GM21576 (cell line): ENCODE measurements around the gene KLK10.

ENCODE experiments used
- ATAC-seq: cut with Tn5 transposase; IDR thresholded peaks from one replicate; pipeline ENCODE4 v1.9.1; 2021; ENCODE audit warnings: mild to moderate bottlenecking, moderate library complexity; ENCODE audit not compliant: unreplicated experiment

The KLK10 gene

GRCh38 chr19:51019544-51019925, at the start of gene KLK10:
TSS of gene KLK10 (minus strand) at chr19:51019709. CDS start at chr19:51019130, 579 bp downstream.
- ATAC-seq = no peak

DNA sequence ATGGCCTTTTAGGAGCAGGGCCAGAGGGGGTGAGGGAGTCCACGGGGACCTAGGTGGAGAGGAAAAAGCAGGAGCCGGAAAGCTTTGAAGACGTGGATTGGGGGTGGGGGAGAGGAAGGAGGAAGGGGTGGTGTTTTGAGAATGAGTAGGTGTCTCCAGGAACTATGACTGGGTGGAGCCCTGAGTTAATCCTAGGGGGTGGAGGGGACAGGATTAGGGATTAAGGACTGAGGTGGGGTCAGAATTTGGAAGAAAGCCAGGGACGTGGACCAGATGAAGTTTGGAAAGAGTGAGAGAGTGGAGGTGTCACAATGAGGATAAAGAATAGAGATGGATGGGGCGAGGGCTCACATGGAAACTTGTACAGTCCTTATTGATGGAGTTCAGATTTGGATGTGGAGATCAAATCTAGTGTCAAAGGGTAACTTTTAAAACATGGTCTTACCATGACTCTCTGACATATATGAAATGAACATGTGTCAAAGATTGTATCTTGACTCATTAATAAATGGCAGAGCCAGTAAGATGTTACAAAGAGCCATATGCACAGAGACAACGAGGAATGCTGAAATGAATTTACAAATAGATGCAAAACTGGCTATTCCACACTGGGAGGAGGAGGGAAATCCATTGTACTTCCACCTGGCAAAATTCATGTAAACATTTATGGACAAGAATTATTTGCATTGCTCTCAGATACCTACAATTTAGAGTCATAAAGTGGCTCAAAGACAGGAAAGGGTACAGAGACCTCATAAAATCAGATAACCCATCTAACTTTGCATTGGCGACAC, 47.1 kb upstream of the KLK10 start:
- ATAC-seq = no peak

GRCh38 chr19:51065221-51065960, 45.9 kb upstream of the KLK10 start:
- ATAC-seq = no peak

DNA sequence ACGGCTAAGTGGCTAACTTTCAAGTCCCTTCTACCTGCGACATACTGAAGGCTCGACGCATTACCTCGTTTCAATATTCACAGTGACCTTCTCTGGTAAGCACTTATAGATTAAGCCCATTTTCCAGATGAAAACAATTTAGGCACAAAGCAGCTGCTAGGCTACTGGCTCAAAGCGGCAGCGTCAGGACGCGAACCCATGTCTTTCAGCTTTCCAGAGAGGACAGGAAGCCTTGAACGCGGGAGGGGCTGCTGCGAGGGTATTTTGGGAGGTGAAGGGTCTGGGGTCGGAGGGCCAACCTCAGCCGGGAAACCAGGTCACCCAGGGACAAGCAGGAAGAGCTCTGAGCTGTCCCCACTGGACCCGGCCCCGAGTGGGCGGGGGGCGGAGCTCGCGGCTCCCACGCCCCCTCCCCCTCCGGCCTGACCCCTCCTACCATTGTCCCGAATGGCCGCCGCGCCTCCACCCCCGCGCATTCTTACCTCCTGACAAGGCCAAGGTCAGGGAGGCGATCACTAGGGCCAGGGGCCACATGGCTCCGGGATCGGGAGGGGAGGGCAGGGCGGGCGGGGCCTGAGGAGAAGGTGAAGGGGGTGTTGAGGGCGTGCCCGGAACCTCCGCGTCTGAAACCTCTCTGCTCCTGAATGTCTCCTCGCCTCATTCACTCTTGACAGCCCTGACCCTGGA, 45.2 kb upstream of the KLK10 start, which contains the start of gene KLK13:
Gene KLK13, minus strand, starts transcription at position 559 of the 687 bp plus-strand sequence. Its CDS starts 25 bp downstream, at position 534.
- ATAC-seq = no peak

DNA sequence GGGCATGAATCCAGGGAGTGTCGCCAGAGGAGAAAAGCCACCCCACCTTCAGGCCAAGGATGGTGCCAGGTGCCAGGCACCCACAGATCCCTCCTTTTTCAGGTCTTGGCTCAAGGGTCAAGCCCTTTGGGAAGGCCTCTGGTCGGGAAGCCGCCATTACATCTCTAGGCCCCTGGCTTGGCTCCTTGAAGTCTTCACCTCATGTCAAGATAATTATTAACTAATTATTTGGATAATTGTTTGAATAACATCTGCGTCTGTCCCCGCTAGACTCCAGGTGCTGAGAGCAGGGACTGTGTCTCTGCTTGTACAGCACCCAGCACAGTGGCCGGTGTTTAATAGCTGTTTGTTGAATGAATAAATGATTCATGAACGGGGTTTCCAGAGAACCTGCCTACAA, 44.2 kb upstream of the KLK10 start:
- no peak for ATAC-seq

DNA sequence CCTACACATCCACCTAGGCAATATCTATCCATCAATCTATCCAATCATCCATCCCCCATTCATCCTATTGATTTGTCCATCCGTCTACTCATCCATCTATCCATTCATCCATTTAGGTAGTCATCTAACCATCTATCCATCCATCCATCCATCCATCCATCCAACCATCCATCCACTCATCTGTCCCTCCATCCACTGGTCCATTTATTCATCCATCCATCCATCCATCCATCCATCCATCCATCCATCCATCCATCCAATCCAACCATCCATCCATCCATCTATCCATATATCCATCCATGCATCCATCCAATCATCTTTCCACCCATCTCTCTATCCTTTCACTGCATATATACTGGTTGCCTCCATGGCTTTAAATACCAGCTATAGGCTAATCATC, 41.5 kb upstream of the KLK10 start:
- ATAC-seq = no peak

GRCh38 chr19:51060336-51060735, 40.8 kb upstream of the KLK10 start:
- no peak for ATAC-seq

DNA sequence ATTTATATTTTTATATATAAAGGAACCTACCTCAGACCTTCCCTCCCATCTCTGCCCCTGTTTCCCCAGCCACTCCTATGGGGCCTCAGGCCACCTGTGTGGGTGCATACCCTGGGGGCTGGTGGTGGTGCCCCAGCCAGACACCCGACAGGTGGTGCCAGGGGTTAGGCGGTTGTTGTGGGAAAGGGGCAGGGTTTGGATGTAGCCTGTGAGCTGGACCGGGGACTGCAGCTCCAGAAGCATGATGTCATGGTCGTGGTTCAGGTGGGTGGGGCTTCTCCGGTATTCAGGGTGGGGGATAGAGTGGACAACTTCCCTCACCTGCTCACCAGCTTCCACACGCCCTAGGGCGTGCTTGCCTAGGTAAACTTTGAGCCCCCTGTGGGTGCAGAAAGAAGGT, 40.2 kb upstream of the KLK10 start:
- ATAC-seq = no peak

DNA sequence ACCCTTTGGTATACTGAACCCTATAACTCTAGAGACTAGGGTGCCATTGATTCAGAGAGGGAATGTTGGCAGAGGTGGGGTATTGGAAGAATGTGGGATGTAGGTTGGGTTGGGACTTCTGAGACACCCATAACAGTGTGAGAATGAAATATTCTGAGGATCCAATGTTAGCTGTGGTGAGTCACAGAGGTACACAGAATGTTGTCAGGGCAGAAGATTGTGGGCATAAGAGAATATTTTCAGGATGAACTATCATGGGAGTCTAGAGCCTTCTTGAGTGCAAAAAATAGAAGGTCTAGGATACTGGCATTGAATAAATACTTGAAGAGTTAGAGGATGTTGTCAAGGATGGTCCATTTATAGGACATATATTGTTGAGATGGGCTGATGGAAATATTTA, 36.4 kb upstream of the KLK10 start:
- ATAC-seq = no peak

- ATAC-seq = no peak
Observed at GRCh38 chr19:51047031-51047335, 27.5 kb upstream of the KLK10 start.

DNA sequence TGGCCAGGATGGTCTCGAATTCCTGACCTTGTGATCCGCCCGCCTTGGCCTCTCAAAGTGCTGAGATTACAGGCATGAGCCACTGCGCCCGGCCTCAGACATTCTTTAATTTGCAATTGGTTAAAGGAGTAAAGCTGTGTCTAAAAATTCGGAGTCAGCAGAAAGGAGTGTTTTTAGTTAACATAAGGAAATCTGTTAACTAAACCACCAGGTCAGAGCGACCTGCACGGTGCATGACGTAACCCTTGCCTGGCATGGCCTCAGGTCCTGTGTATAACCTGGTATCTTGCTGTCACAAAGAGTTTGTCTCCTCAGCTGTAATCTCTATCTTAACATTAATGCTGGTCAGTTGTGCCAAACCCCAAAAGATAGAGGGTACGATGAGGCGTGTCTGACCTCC, 24.8 kb upstream of the KLK10 start:
- no peak for ATAC-seq

GRCh38 chr19:51043497-51043896, 24.0 kb upstream of the KLK10 start:
- no peak for ATAC-seq

- no peak for ATAC-seq
Observed at GRCh38 chr19:51040151-51040550, 20.6 kb upstream of the KLK10 start.

GRCh38 chr19:51036519-51036918, 17.0 kb upstream of the KLK10 start:
- no peak for ATAC-seq

DNA sequence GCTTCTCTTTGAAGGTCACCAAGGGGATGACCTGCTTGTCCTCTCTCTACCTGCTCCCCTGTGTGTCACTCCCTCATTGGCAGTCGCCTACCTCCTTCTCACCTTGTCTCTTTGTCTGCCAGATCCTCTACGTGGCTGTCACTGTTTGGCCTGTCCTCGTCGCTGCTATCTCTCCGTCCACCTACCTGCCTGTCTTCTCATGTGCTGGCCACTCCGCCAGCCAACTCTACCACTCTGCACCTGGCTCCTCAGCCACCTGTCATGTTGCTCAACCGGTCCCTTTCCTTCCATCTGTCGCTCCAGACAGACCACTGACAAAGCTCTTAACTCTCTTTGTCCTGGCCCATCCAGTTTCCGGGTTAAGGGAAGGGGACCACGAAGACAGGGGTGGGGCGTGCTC, 15.2 kb upstream of the KLK10 start, which contains the start of gene KLK12:
Gene KLK12, minus strand, starts transcription at position 299 of the 400 bp plus-strand sequence. CDS start 381 bp downstream, outside the sequence.
- ATAC-seq = no peak

- no peak for ATAC-seq
Observed at GRCh38 chr19:51031880-51032225, 12.3 kb upstream of the KLK10 start.

DNA sequence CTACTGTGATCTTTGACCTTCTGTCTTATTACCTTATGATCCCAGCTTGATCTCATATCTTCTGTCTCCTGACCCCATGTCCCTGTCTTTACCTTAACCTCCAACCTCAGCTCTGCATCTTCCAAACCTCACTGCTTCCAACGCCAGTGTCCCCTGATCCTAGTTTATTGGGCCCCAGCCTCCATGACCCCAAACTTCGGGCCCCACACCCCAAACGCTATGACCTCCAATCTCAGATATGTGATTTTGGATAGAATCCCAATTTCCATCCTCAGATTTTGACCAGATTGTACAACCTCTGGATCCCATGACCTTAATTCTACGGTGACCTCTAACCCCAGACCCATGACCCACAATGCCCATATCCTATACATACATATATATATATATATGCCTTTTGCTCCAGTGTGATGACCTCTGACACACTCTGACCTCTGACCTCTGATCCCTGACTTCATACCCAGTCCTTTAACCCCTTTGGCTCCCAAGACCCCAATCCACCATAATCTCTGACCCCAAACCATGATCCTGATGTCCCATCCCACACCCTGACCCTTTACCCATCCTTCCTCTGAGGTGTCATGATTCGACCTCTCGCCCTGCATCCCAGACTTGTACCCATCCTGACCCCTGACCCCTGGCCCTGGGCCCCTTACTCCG, 11.8 kb upstream of the KLK10 start:
- no peak for ATAC-seq

- ATAC-seq = no peak
Observed at GRCh38 chr19:51030631-51031030, 11.1 kb upstream of the KLK10 start.

GRCh38 chr19:51029718-51030117, 10.2 kb upstream of the KLK10 start:
- ATAC-seq = no peak

DNA sequence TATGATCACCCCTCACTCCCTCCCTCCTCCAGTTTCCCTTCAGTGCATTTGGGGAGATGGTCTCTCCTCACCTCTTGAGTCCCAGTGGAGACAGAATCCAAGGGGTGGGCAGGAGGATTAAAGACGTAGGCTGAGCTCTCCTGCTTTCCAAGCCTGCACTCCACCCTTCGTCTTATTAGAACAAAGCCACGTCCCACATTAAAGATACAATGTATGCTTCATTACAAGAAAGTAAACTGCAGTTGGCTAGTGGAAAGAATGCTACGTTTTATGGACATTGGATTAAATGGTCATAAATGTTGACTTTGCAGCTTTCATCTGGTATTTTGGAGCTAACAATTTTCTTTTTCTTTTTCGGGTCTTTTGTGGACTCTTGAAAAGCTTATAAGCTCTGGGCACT, 8.4 kb upstream of the KLK10 start:
- ATAC-seq = no peak

- ATAC-seq = no peak
Observed at GRCh38 chr19:51027126-51027806, 7.8 kb upstream of the KLK10 start.
